Nucleus accumbens (tissue), 56 donors: Measurements from ENCODE around the gene MUC3A.
"Not testable (repeated sequence)": the region's sequence is repeated elsewhere in the genome, so short reads cannot be mapped to it uniquely, and the experiment has no call there.

Source experiments
- DNase-seq, 56 donors: peaks; one replicate each; lab custom pipeline; 2025; lab: John Stamatoyannopoulos, UW

Gene MUC3A, protein sequence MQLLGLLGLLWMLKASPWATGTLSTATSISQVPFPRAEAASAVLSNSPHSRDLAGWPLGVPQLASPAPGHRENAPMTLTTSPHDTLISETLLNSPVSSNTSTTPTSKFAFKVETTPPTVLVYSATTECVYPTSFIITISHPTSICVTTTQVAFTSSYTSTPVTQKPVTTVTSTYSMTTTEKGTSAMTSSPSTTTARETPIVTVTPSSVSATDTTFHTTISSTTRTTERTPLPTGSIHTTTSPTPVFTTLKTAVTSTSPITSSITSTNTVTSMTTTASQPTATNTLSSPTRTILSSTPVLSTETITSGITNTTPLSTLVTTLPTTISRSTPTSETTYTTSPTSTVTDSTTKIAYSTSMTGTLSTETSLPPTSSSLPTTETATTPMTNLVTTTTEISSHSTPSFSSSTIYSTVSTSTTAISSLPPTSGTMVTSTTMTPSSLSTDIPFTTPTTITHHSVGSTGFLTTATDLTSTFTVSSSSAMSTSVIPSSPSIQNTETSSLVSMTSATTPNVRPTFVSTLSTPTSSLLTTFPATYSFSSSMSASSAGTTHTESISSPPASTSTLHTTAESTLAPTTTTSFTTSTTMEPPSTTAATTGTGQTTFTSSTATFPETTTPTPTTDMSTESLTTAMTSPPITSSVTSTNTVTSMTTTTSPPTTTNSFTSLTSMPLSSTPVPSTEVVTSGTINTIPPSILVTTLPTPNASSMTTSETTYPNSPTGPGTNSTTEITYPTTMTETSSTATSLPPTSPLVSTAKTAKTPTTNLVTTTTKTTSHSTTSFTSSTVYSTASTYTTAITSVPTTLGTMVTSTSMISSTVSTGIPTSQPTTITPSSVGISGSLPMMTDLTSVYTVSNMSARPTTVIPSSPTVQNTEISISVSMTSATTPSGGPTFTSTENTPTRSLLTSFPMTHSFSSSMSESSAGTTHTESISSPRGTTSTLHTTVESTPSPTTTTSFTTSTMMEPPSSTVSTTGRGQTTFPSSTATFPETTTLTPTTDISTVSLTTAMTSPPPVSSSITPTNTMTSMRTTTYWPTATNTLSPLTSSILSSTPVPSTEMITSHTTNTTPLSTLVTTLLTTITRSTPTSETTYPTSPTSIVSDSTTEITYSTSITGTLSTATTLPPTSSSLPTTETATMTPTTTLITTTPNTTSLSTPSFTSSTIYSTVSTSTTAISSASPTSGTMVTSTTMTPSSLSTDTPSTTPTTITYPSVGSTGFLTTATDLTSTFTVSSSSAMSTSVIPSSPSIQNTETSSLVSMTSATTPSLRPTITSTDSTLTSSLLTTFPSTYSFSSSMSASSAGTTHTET (N-terminal part only)

DNA sequence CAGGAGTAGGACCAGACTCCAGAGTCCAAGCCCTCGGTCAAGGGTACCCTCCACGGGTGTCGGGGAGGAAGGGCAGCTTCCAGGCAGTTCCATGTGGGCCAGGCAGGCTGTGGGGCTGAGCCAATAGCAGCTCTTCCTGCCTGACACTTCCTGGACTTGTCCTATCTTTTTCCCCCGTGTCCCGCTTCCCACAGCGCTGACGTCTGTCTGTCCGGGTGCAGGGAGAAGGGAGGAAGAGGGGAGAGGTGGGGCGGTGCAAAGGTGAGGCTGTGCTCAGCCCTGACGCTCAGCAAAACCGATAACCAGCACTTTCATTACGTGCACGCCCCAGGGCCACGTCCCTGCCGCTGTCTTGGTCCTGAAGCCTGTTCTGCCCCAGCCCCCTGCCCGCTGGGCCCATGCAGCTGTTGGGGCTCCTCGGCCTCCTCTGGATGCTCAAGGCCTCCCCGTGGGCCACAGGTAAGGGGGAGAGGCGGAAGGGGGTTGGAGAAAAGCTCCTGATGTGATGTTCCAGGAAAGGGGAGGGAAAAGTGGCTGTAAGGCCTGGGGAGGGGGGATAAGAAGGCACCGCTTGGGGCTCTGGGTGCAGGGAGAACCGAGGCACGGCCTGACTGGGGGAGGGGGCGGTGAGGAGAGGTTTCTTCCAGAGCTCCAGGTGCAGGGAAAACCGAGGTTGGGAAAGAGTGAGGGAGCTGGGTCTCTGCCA lies at the start of gene MUC3A:
TSS of gene MUC3A (plus strand) at position 308 of the 706 bp plus-strand sequence. CDS start at position 399, 91 bp downstream.
- DNase-seq, result no peak

GRCh38 chr7:100900978-100901377 lies 48.4 kb upstream of the MUC3A start:
- DNase-seq, result no peak

GRCh38 chr7:100901921-100902332 lies 47.4 kb upstream of the MUC3A start:
- DNase-seq, result no peak

DNA sequence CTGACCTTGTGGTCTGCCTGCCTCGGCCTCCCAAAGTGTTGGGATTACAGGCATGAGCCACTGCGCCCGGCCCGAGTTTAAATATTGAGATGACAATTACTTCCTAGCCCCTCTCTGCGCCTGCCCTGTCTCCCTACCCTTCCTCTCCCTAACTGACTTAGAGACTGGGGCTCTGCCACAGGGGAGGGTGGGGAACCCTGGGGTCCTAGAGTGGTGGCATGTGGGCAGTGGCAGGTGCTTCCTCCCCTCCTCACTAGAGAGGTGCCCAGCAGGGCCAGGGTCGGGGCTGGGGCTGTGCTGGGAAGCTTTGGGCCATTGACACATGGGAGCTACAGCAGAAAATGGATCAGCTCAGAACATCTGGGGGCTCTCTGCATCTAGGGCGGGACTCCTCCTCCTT lies 46.7 kb upstream of the MUC3A start:
- no peak for DNase-seq

DNA sequence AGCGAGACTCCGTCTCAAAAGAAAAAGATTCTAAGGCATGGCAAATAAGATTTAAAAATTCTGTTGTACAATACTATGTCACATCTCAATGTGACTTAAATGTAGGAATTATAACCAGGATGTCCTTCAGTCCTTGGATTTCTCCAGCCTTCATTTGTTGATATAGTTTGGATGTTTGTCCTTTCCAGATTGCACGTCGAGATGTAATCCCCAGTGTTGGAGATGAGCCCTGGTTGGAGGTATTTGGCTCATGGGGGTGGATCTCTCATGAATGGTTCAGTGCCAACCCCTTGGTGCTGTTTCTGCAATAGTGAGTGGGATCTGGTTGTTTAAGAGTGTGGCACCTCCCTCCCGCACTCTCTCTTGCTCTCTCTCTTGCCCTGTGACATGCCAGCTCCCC lies 40.8 kb upstream of the MUC3A start:
- DNase-seq, result no peak

- DNase-seq, result not testable (repeated sequence)
These were observed 38.9 kb upstream of the MUC3A start for GRCh38 chr7:100910443-100910842.

GRCh38 chr7:100911484-100911883 lies 37.9 kb upstream of the MUC3A start:
- no peak for DNase-seq

GRCh38 chr7:100914208-100914878 lies 35.0 kb upstream of the MUC3A start:
- no peak for DNase-seq

DNA sequence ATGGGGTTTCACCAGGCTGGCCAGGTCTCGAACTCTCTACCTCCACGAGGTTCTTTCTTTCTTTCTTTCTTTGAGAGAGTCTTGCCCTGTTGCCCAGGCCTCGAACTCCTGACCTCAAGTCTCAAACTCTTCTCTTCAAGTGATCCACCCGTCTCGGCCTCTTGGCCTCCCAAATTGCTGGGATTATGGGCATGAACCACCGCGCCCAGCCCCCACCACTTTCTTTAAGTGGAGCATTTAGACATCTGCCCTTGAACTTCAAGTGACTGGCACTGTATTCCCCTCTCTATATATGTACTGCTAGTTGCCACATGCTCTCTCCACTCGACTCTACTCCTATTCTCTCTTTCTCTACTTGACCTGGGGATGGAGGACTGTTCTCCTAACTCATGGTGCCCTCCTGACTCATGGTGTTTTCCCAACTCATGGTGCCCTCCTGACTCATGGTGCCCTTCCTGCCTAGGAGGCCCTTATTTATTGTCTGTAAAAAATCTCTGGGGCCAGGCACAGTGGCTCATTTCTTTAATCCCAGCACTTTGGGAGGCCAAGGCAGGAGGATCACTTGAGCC lies 34.4 kb upstream of the MUC3A start:
- DNase-seq, result no peak

DNA sequence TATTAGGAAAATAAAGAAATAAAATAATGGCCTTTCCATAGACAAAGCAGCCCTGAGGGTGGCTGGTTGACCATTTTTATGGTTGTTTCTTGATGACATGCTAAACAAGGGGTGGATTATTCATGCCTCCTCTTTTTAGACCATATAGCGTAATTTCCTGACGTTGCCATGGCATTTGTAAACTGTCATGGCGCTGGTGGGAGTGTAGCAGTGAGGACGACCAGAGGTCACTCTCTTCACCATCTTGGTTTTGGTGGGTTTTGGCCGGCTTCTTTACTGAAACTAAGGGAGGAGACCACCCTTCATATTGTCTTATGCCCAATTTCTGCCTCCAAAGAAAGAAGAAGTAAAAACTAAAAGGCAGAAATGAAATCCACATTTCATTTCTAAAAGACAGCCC lies 30.0 kb upstream of the MUC3A start:
- not testable (repeated sequence) for DNase-seq

DNA sequence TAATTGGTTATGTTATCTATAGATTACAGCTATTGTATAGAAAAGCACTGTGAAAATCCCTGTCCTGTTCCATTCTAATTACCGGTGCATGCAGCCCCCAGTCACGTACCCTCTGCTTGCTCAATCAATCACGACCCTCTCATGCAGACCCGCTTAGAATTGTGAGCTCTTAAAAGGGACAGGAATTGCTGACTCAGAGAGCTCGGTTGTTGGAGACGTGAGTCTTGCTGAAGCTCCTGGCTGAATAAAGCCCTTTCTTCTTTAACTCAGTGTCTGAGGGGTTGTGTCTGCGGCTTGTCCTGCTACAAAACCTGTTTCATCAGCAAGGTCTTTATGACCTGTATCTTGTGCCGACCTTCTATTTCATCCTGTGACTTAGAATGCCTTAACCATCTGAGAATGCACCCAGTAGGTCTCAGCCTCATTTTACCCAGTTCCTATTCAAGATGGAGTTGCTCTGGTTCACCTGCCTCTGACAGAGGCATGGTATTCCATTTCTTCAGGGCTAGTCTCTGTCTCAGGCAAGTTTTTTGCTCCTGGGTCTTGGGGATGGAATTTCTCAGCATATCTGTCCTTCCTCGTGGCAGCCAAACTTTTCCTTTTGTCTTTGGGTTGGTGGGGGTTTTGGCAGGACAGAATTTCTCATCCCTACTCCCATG lies 29.4 kb upstream of the MUC3A start:
- DNase-seq, result not testable (repeated sequence)

- no peak for DNase-seq
These were observed 28.3 kb upstream of the MUC3A start for GRCh38 chr7:100921039-100921438.

DNA sequence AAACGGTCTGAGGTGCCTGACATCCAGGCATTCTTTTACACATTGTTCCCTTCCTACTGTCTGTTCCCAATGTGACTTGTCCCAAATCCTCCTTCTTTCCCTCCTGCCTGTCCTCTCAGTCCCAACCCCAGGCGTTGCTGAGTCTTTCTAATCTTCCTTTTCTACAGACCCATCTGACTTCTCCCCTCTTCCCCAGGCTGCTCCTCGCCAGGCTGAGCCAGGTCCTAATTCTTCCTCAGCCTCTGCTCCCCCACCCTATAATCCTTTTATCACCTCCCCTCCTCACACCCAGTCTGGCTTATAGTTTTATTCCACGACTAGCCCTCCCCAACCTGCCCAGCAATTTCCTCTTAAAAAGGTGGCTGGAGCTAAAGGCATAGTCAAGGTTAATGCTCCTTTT lies 25.7 kb upstream of the MUC3A start:
- DNase-seq, result not testable (repeated sequence)

GRCh38 chr7:100929808-100930174 lies 19.5 kb upstream of the MUC3A start:
- no peak for DNase-seq

DNA sequence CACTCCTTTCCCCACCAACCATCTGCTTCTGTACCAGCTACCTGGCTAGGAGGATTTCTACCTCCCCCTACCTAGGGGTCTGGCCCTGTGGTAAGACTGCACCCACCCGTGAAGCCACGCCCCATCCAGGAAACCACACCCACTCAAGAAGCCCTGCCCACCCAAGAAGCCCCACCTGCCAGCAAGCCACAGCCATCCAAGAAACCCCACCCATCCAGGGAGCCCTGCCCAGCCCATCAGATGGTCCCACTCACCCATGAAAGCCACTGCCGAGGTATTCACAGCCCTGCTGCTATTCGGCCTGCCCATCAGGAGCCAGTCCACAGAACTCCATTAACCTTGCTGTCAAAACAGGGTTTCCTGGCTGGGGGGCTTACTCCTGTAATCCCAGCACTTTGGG lies 15.6 kb upstream of the MUC3A start:
- no peak for DNase-seq

DNA sequence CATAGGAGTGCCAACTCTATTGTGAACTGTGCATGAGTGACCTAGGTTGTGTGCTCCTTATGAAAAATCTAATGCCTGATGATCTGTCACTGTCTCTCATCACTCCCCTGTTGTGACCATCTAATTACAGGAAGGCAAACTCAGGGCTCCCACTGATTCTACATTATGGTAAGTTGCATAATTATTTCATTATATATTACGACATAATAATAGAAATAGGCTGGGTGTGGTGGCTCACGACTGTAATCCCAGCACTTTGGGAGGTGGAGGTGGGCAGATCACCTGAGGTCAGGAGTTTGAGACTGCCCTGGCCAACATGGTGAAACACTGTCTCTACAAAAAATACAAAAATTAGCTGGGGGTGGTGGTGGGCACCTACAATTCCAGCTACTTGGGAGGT lies 14.0 kb upstream of the MUC3A start:
- not testable (repeated sequence) for DNase-seq

DNA sequence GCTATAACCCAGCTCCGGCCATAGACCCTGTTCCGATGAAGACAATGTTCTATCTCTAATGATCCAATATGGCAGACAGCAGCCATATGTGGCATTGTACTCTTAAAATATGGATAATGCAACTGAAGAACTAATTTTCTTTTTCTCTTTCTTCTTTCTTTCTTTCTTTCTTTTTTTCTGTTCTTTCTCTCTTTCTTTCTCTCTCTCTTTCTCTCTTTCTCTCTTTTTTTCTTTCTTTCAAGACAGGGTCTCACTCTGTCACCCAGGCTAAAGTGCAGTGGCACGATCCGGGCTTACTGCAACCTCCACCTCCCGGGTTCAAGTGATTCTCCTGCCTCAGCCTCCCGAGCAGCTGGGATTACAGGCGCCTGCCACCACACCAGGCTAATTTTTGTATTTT lies 13.2 kb upstream of the MUC3A start:
- not testable (repeated sequence) for DNase-seq

DNA sequence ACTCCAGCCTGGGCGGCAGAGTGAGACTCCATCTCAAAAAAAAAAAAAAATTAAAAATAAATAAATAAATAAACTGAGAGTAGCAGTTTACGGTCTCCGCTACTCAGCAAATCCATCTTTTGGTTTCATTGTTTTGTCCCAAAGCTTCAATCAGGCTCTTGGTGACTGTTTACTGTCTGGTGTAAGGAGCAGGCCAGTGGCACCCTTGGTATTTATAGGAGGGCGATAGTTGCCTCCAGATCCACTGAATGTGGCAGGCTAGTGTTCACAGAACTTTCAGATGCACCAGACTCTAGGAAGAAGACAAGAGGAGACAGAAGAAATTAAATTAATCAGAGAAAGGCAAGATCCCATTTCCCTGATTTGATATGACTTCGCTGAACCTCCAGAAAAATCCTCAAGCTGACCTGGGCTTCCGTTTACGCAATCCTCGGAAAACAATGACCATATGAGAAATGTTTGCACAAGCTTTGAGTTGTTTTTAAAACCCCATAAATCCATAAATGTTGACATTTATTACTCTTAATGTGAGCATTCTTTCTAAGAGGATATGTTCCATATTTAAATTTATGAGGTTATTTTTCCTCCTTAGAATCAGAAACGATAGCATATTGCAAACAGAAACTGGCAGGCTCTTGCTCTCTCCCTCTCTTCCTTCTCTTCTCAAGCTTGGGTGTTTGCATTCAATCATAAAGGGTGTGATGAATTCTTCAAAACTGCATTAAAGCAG lies 7.1 kb upstream of the MUC3A start:
- no peak for DNase-seq
